HEK293 (cell line): Measurements from ENCODE around the gene KAT2B.

ENCODE experiments used
- CTCF ChIA-PET: fragments of 350-600 bp; formaldehyde crosslinking; extraction: SDS; loops from one replicate; lab custom pipeline; 2021; ENCODE audit warnings: antibody characterized with exemption; lab: Yijun Ruan, JAX
- POLR2A ChIA-PET: fragments of 300-600 bp; formaldehyde crosslinking; extraction: SDS; loops from one replicate; lab custom pipeline; 2020; ENCODE audit warnings: antibody characterized with exemption, inconsistent platforms; lab: Yijun Ruan, JAX
- H3K27ac ChIP-seq: fragments of 200-500 bp; sonication (Bioruptor generic); 2 replicates; pipeline ENCODE4 v1.5.1; 2014; ENCODE audit warnings: low read depth, low read length, control low read depth, inconsistent platforms; ENCODE audit errors: extremely low read depth
- H3K36me3 ChIP-seq, 2 experiments: fragments of 200-500 bp in 1 of 2; sonication (Bioruptor generic) in 1 of 2; 1 replicate in 1 of 2; 2 replicates in 1 of 2; pipeline ENCODE4 v1.5.1; 2014 to 2017; ENCODE audit warnings: inconsistent platforms in 2 of 2, low read length in 2 of 2; ENCODE audit not compliant: control insufficient read depth in 2 of 2, insufficient read depth in 1 of 2
- H3K4me1 ChIP-seq: fragments of 200-500 bp; sonication (Bioruptor generic); 2 replicates; pipeline ENCODE4 v1.5.1; 2014; ENCODE audit warnings: mild to moderate bottlenecking, low read length, inconsistent platforms; ENCODE audit not compliant: control insufficient read depth, insufficient read depth
- H3K4me3 ChIP-seq: 2 replicates; pipeline ENCODE4 v1.5.1; 2011; ENCODE audit warnings: low read depth, mild to moderate bottlenecking, control low read depth, low read length, moderate library complexity
- H3K9me3 ChIP-seq: fragments of 200-500 bp; sonication (Bioruptor generic); 2 replicates; pipeline ENCODE4 v1.5.1; 2014; ENCODE audit warnings: low read depth, low read length, inconsistent platforms; ENCODE audit not compliant: control insufficient read depth, insufficient read depth
- BCL11B ChIP-seq: fragments of 450-650 bp; formaldehyde crosslinking; IDR thresholded peaks from 2 replicates; pipeline ENCODE4 v1.5.1; 2016; ENCODE audit warnings: low read depth, missing biosample characterization, missing genetic modification characterization
- GLI4 ChIP-seq: fragments of 450-650 bp; formaldehyde crosslinking; IDR thresholded peaks from 2 replicates; pipeline ENCODE4 v1.5.1; 2016; ENCODE audit warnings: missing biosample characterization, missing genetic modification characterization
- MZF1 ChIP-seq: fragments of 450-650 bp; formaldehyde crosslinking; IDR thresholded peaks from 2 replicates; pipeline ENCODE4 v1.5.1; 2017; ENCODE audit warnings: missing biosample characterization, missing genetic modification characterization, borderline replicate concordance
- SP2 ChIP-seq: fragments of 450-650 bp; formaldehyde crosslinking; IDR thresholded peaks from 2 replicates; pipeline ENCODE4 v1.5.1; 2016; ENCODE audit warnings: missing biosample characterization, missing genetic modification characterization
- ZBTB17 ChIP-seq: fragments of 450-650 bp; formaldehyde crosslinking; IDR thresholded peaks from 2 replicates; pipeline ENCODE4 v1.5.1; 2016; ENCODE audit warnings: missing biosample characterization, missing genetic modification characterization
- ZNF133 ChIP-seq: fragments of 450-650 bp; formaldehyde crosslinking; IDR thresholded peaks from 2 replicates; pipeline ENCODE4 v1.5.1; 2016; ENCODE audit warnings: missing biosample characterization, missing genetic modification characterization
- ZNF138 ChIP-seq: fragments of 450-650 bp; formaldehyde crosslinking; IDR thresholded peaks from 2 replicates; pipeline ENCODE4 v1.5.1; 2016; ENCODE audit warnings: missing biosample characterization, missing genetic modification characterization, borderline replicate concordance
- ZNF19 ChIP-seq: fragments of 450-650 bp; formaldehyde crosslinking; IDR thresholded peaks from 2 replicates; pipeline ENCODE4; 2016; ENCODE audit warnings: missing biosample characterization, missing genetic modification characterization, low read depth
- ZNF302 ChIP-seq: fragments of 450-650 bp; formaldehyde crosslinking; IDR thresholded peaks from 2 replicates; pipeline ENCODE4 v1.5.1; 2016; ENCODE audit warnings: missing biosample characterization, missing genetic modification characterization, low read depth
- ZNF350 ChIP-seq: fragments of 450-650 bp; formaldehyde crosslinking; IDR thresholded peaks from 2 replicates; pipeline ENCODE4 v1.5.0; 2017; ENCODE audit warnings: missing biosample characterization, mild to moderate bottlenecking, missing genetic modification characterization
- ZNF433 ChIP-seq: fragments of 450-650 bp; formaldehyde crosslinking; IDR thresholded peaks from 2 replicates; pipeline ENCODE4 v1.5.1; 2016; ENCODE audit warnings: missing biosample characterization, missing genetic modification characterization, low read depth
- ZNF48 ChIP-seq: fragments of 450-650 bp; formaldehyde crosslinking; IDR thresholded peaks from 2 replicates; pipeline ENCODE4 v1.5.1; 2016; ENCODE audit warnings: missing biosample characterization, missing genetic modification characterization
- ZNF654 ChIP-seq: fragments of 450-650 bp; formaldehyde crosslinking; IDR thresholded peaks from 2 replicates; pipeline ENCODE4 v1.5.1; 2016; ENCODE audit warnings: low read depth, missing biosample characterization, missing genetic modification characterization
- ZNF658 ChIP-seq: fragments of 450-650 bp; formaldehyde crosslinking; IDR thresholded peaks from 2 replicates; pipeline ENCODE4; 2016; ENCODE audit warnings: missing biosample characterization, missing genetic modification characterization
- ZNF660 ChIP-seq: fragments of 450-650 bp; IDR thresholded peaks from 2 replicates; pipeline ENCODE4 v1.5.1; 2018; ENCODE audit warnings: missing biosample characterization, mild to moderate bottlenecking, missing genetic modification characterization
- ZNF747 ChIP-seq: fragments of 450-650 bp; formaldehyde crosslinking; IDR thresholded peaks from 2 replicates; pipeline ENCODE4 v1.5.1; 2016; ENCODE audit warnings: missing biosample characterization, missing genetic modification characterization
- ZNF830 ChIP-seq: fragments of 450-650 bp; IDR thresholded peaks from 2 replicates; pipeline ENCODE4 v1.5.0; 2018; ENCODE audit warnings: missing biosample characterization, missing genetic modification characterization, low read depth, mild to moderate bottlenecking, moderate library complexity
- ZSCAN23 ChIP-seq: fragments of 450-650 bp; formaldehyde crosslinking; IDR thresholded peaks from 2 replicates; pipeline ENCODE4 v1.5.1; 2016; ENCODE audit warnings: missing biosample characterization, missing genetic modification characterization
- ZSCAN30 ChIP-seq: fragments of 450-650 bp; IDR thresholded peaks from 2 replicates; pipeline ENCODE4 v1.5.1; 2018; ENCODE audit warnings: missing biosample characterization, mild to moderate bottlenecking, missing genetic modification characterization, moderate library complexity
- TF ChIP-seq, protein P1 (sequence below): IDR thresholded peaks from 2 replicates; pipeline ENCODE4 v1.6.1; 2011; ENCODE audit warnings: mild to moderate bottlenecking, low read depth, low read length, borderline replicate concordance
- TF ChIP-seq, protein P2 (sequence below): fragments of 450-650 bp; formaldehyde crosslinking; IDR thresholded peaks from 2 replicates; pipeline ENCODE4 v1.5.1; 2016; ENCODE audit warnings: missing biosample characterization, missing genetic modification characterization
- TF ChIP-seq, protein P3 (sequence below): fragments of 450-650 bp; formaldehyde crosslinking; IDR thresholded peaks from 2 replicates; pipeline ENCODE4 v1.5.1; 2016; ENCODE audit warnings: missing biosample characterization, missing genetic modification characterization
- TF ChIP-seq, protein P4 (sequence below): fragments of 450-650 bp; formaldehyde crosslinking; IDR thresholded peaks from 2 replicates; pipeline ENCODE4 v1.5.1; 2016; ENCODE audit warnings: missing biosample characterization, missing genetic modification characterization
- TF ChIP-seq, protein P5 (sequence below): fragments of 450-650 bp; formaldehyde crosslinking; conservative IDR thresholded peaks from 2 replicates; pipeline ENCODE4 v1.5.1; 2016; ENCODE audit warnings: low read depth, missing biosample characterization, missing genetic modification characterization

Gene KAT2B

DNA sequence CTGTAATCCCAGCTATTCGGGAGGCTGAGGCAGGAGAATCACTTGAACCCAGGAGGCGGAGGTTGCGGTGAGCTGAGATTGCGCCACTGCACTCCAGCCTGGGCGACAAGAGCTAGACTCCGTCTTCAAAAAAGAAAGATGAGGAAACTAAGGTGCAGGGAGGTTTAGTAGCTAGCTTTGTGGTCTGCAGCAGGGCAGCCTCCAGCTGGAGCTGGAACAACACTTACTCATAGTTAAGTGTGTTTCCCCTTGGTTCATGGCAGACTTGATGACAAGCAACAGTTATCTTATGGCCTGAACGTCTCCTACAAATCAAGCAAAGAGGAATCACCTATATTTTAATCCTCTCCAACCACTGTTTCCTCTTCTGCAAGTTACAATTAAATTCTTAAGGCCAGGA is 12.6 kb downstream of the KAT2B start:
- Histone ChIP-seq H3K4me3 (no peak overlapping the region), H3K27ac (no peak overlapping the region), H3K36me3 (no peaks in the 10 kb centered on the region), H3K9me3 (no peaks in the 10 kb centered on the region), H3K4me1 (peaks cover 26% of the 10 kb centered on the region)
- POLR2A ChIA-PET = no interaction called here
- TF ChIP-seq ZNF433 (tag by site-specific recombination) (no peak), BCL11B (no peak), ZNF138 (tag by site-specific recombination) (no peak)
- CTCF ChIA-PET = interaction anchor here (0.6 kb wide), 1 partner anchor 20 kb away, joined by 3 read pairs; no protein-coding TSS in a partner anchor

DNA sequence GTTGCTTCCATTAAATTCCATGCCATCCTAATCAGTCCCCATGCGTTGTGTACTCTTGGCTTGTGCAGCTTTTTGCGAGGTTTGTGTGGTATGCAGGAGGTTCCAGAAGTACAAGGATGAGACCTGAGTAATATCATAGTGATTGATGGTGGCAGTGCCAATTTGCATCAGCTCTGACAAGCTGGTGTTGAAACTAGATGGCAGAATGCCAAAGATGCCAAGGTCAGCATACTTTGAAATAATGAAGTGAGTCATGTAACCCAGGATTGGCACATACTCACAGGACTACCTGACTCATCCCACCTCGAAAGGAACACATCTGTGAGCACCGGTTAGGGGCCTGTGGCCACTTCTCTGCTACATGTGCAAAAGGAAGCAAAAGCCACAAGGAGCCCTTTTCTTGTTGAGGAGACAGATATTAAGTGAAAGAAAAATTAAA is 14.3 kb downstream of the KAT2B start:
- Histone ChIP-seq H3K9me3 (no peaks in the 10 kb centered on the region), H3K4me3 (no peak overlapping the region), H3K4me1 (peaks cover 14% of the 10 kb centered on the region), H3K36me3 (no peaks in the 10 kb centered on the region), H3K27ac (no peak overlapping the region; the same call in 1 of the 2 replicates)
- CTCF ChIA-PET = interaction anchor here (0.7 kb wide), 1 partner anchor 1154 kb away, joined by 3 read pairs; no protein-coding TSS in a partner anchor
- POLR2A ChIA-PET = no interaction called here
- TF ChIP-seq ZNF830 (no peak), ZNF658 (tag by site-specific recombination) (no peak), ZSCAN23 (no peak), ZBTB17 (0 out of 2 replicates have a peak, but pooled peaks have one; percentile 16), ZNF654 (tag by site-specific recombination) (no peak), MZF1 (peak; percentile 89; the same call in 1 of the 2 replicates), ZNF48 (tag by site-specific recombination) (no peak), ZNF302 (tag by site-specific recombination) (no peak), ZNF133 (no peak), GLI4 (tag by site-specific recombination) (no peak), SP2 (tag by site-specific recombination) (no peak), ZNF19 (tag by site-specific recombination) (no peak), ZNF350 (no peak), ZSCAN30 (tag by site-specific recombination) (no peak), ZNF660 (tag by site-specific recombination) (peak; percentile 89), ZNF747 (tag by site-specific recombination) (no peak)
- TF ChIP-seq, protein P1, sequence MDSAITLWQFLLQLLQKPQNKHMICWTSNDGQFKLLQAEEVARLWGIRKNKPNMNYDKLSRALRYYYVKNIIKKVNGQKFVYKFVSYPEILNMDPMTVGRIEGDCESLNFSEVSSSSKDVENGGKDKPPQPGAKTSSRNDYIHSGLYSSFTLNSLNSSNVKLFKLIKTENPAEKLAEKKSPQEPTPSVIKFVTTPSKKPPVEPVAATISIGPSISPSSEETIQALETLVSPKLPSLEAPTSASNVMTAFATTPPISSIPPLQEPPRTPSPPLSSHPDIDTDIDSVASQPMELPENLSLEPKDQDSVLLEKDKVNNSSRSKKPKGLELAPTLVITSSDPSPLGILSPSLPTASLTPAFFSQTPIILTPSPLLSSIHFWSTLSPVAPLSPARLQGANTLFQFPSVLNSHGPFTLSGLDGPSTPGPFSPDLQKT = no peak
- TF ChIP-seq, protein P2, sequence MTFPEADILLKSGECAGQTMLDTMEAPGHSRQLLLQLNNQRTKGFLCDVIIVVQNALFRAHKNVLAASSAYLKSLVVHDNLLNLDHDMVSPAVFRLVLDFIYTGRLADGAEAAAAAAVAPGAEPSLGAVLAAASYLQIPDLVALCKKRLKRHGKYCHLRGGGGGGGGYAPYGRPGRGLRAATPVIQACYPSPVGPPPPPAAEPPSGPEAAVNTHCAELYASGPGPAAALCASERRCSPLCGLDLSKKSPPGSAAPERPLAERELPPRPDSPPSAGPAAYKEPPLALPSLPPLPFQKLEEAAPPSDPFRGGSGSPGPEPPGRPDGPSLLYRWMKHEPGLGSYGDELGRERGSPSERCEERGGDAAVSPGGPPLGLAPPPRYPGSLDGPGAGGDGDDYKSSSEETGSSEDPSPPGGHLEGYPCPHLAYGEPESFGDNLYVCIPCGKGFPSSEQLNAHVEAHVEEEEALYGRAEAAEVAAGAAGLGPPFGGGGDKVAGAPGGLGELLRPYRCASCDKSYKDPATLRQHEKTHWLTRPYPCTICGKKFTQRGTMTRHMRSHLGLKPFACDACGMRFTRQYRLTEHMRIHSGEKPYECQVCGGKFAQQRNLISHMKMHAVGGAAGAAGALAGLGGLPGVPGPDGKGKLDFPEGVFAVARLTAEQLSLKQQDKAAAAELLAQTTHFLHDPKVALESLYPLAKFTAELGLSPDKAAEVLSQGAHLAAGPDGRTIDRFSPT (tag by site-specific recombination) = peak; percentile 66
- TF ChIP-seq, protein P3, sequence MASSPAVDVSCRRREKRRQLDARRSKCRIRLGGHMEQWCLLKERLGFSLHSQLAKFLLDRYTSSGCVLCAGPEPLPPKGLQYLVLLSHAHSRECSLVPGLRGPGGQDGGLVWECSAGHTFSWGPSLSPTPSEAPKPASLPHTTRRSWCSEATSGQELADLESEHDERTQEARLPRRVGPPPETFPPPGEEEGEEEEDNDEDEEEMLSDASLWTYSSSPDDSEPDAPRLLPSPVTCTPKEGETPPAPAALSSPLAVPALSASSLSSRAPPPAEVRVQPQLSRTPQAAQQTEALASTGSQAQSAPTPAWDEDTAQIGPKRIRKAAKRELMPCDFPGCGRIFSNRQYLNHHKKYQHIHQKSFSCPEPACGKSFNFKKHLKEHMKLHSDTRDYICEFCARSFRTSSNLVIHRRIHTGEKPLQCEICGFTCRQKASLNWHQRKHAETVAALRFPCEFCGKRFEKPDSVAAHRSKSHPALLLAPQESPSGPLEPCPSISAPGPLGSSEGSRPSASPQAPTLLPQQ (tag by site-specific recombination) = peak; percentile 60
- TF ChIP-seq, protein P4, sequence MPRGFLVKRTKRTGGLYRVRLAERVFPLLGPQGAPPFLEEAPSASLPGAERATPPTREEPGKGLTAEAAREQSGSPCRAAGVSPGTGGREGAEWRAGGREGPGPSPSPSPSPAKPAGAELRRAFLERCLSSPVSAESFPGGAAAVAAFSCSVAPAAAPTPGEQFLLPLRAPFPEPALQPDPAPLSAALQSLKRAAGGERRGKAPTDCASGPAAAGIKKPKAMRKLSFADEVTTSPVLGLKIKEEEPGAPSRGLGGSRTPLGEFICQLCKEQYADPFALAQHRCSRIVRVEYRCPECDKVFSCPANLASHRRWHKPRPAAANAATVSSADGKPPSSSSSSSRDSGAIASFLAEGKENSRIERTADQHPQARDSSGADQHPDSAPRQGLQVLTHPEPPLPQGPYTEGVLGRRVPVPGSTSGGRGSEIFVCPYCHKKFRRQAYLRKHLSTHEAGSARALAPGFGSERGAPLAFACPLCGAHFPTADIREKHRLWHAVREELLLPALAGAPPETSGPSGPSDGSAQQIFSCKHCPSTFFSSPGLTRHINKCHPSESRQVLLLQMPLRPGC = peak; percentile 81
- TF ChIP-seq, protein P5, sequence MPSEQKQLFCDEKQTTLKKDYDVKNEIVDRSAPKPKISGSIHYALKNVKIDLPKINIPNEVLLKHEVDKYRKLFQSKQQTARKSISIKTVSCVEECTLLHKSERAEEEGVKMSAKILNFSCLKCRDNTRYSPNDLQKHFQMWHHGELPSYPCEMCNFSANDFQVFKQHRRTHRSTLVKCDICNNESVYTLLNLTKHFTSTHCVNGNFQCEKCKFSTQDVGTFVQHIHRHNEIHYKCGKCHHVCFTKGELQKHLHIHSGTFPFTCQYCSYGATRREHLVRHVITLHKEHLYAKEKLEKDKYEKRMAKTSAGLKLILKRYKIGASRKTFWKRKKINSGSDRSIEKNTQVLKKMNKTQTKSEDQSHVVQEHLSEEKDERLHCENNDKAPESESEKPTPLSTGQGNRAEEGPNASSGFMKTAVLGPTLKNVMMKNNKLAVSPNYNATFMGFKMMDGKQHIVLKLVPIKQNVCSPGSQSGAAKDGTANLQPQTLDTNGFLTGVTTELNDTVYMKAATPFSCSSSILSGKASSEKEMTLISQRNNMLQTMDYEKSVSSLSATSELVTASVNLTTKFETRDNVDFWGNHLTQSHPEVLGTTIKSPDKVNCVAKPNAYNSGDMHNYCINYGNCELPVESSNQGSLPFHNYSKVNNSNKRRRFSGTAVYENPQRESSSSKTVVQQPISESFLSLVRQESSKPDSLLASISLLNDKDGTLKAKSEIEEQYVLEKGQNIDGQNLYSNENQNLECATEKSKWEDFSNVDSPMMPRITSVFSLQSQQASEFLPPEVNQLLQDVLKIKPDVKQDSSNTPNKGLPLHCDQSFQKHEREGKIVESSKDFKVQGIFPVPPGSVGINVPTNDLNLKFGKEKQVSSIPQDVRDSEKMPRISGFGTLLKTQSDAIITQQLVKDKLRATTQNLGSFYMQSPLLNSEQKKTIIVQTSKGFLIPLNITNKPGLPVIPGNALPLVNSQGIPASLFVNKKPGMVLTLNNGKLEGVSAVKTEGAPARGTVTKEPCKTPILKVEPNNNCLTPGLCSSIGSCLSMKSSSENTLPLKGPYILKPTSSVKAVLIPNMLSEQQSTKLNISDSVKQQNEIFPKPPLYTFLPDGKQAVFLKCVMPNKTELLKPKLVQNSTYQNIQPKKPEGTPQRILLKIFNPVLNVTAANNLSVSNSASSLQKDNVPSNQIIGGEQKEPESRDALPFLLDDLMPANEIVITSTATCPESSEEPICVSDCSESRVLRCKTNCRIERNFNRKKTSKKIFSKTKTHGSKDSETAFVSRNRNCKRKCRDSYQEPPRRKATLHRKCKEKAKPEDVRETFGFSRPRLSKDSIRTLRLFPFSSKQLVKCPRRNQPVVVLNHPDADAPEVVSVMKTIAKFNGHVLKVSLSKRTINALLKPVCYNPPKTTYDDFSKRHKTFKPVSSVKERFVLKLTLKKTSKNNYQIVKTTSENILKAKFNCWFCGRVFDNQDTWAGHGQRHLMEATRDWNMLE (tag by site-specific recombination) = peak; percentile 52
